Skeletal muscle cell (primary cell): Measurements from ENCODE around the gene AACS.
A peak's percentile ranks its signal among the peaks of the same experiment; 100 is the strongest.

Experiments
- DNase-seq: peaks from one replicate; pipeline ENCODE4 v3.0.0-alpha.2; 2010; ENCODE audit warnings: low read depth
- H3K4me3 ChIP-seq: 2 replicates; pipeline ENCODE4 v1.5.1; 2011; ENCODE audit warnings: low read depth, mild to moderate bottlenecking, control low read depth, low read length, moderate library complexity

AACS gene

GRCh38 chr12:125172231-125172850 is 107.1 kb downstream of the AACS start:
- no peak for DNase-seq
- H3K4me3 ChIP-seq, result no peak overlapping the region

DNA sequence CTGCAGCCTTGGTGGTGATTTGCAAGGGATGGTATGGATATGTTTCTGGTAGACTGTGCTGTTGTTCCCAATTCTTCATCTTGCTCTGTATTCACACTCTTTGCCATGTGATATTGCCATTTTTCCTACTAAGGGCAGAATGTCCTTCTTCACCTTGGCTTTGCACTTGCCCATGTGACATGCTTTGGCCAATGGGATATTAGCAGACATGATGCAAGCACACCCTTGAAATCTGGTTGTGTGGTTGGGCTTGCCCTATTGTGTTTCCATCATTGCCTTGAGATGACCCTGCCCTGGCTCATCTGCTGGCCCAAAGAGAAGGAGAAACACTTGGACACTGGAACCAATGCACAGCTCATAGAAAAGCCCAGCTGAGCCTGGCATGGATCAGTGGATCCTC is 110.3 kb downstream of the AACS start:
- DNase-seq, result no peak
- H3K4me3 ChIP-seq, result no peak overlapping the region

DNA sequence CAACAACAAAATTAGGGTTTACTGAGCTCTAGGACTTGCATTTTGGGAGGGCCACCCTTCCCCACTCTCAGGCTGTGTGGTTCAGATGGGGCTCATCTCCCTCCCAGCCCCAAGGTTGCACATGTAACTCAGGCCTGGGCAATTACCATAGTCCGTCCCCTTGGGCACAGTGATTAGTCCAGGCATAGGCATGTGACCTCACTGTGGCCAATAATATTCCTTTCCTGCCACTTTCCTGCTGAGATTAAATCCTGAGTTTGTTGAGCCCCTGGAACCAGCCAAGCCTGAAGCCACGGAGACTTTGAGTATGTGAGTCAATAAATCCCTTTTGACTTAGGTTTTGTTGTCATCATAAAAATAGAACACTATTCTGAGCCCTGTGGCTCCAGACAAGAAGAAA is 113.0 kb downstream of the AACS start:
- DNase-seq, result no peak
- no peak overlapping the region for H3K4me3 ChIP-seq

GRCh38 chr12:125180144-125180543 is 114.9 kb downstream of the AACS start:
- DNase-seq, result no peak
- no peak overlapping the region for H3K4me3 ChIP-seq

- no peak for DNase-seq
- no peak overlapping the region for H3K4me3 ChIP-seq
Observed at GRCh38 chr12:125181107-125181506, 115.9 kb downstream of the AACS start.

- DNase-seq, result peak; percentile 59
Observed at GRCh38 chr12:125183187-125184067, 118.2 kb downstream of the AACS start.

DNA sequence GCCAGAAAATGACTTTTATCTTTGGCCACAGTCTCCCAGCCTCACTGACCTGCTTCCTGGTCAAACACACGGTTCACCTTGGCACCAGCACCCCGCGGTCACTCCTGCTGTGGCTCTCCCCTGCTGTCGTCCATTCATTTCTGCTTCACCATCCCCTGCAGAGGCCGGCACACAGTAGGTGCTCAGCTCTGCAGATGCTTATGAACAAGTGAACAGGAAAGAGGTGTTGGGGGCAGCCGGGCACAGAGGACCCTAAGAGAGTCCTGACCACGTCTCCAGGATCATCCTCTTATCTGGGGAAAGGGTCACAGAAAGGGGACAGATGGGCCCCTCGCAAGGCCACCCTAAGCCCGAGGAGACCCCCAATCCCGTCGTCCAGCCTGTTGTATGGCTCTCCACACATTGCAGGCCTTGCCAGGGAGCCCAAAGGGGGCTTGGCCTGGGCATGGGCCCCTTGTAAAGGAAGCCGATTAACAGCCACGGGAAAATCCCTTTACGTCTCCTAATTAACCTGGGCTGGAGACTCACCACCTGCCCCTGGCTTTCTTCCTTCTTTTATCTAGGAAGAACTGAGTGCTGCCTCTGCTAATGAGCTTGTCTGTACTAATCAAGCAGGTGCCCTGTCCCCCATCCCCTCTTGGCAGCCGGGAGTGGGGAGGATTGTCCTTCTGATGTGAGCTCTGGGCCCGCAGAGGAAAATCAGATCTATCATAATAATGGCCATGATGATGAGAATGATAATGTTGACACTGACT is 119.2 kb downstream of the AACS start:
- no peak overlapping the region for H3K4me3 ChIP-seq
- no peak for DNase-seq

More at GRCh38 chr12:125183187-125184067, 118.2 kb downstream of the AACS start:
- H3K4me3 ChIP-seq, result no peak overlapping the region

DNA sequence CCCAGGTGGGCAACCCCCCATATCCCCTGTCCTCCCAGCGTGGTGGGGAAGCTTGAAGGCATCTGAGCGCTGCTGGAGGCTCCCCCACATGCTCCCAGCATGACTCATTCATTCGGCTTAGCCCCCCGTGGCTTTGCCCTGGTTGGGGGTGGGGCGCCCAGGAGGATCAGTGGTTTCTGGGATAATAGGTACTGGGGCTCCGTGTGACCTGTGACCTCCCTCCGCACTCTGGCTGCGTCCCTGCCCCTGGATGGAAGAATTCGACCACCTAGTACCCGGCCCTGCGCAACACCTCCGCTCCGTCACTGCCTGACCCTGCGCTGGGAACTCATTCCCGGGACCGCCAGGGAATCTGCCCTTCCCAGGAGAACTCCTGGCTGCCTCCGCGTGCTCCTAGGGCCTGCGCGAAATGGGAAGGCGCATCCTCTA is 120.1 kb downstream of the AACS start:
- no peak for DNase-seq
- peak overlapping the region; percentile 42 for H3K4me3 ChIP-seq

DNA sequence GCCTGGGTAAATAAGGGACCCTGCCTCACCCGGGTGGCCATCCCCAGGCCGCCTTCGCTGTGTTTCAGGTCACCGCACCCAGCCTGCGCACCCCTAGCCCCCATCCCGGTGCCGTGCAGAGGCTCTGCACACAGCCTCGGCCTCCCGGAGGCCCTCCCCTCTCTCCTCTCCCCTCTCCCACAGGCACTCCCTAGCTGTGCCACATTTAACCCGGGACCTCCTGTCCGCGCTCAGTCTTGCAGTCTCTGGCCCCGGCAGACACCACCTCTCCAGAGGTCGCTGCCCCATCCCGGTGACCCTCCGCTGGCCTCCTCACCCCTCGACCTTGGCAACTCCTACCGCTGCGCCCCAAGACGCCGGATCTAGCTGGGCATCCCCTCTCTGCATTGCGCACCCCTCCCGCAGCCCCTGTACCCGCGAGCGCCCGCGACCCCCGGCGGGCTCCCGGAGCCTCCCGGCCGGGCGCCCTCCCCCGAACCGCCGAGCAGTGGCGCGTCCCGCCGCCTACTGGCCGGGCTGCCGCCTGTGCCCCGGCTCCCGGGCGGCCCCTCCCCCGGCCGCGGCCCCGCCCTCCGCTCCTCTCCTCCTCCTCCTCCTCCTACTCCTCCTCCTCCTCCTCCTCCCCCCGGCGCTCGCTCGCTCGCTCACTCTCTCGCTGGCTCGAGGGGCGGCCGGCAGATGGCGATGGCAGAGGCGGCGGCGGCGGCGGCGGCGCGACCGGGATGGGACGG is 120.7 kb downstream of the AACS start, which contains the start of gene TMEM132B:
TMEM132B (plus strand) TSS at position 647 of the 731 bp plus-strand sequence.
- DNase-seq, result peak; percentile 34
- H3K4me3 ChIP-seq, result peak within 1 kb of the TSS; percentile 61

GRCh38 chr12:125186471-125187147 is 121.4 kb downstream of the AACS start:
- H3K4me3 ChIP-seq, result peak overlapping the region; percentile 61
- no peak for DNase-seq

DNA sequence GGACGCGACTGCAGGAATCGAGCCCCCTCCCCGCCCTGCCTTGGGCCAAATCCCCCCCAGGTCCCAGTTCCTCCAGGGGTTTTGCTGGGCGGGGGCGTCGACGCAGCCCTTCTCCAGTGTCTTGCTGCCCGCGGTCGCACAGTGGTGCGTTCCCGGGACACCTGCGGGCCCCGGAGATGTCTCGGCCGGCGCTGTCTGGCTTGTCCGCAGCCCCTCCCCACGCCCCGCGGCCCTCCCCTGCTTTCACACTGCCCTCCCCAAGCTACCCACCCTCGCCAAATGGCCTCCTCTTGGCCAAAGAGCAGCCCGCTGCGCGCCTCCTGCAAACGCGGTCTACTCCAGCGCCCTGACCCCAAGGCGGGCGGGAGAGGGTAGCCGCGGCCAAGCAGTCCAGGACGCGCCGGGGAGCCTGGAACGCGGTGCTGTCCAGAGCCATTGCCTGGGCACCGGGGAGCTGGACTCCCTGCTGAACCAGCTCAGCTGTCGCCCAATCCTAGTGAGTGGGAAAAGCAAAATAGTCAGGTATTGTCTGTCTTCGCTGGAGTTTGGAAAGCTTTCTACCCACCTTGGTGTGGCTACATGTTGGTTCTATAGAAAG is 122.0 kb downstream of the AACS start:
- no peak for DNase-seq
- peak overlapping the region; percentile 61 for H3K4me3 ChIP-seq

GRCh38 chr12:125187780-125188741 is 122.8 kb downstream of the AACS start:
- DNase-seq, result no peak
- H3K4me3 ChIP-seq, result peak overlapping the region; percentile 61

GRCh38 chr12:125189015-125189414 is 123.8 kb downstream of the AACS start:
- peak overlapping the region; percentile 24 for H3K4me3 ChIP-seq
- DNase-seq, result no peak

DNA sequence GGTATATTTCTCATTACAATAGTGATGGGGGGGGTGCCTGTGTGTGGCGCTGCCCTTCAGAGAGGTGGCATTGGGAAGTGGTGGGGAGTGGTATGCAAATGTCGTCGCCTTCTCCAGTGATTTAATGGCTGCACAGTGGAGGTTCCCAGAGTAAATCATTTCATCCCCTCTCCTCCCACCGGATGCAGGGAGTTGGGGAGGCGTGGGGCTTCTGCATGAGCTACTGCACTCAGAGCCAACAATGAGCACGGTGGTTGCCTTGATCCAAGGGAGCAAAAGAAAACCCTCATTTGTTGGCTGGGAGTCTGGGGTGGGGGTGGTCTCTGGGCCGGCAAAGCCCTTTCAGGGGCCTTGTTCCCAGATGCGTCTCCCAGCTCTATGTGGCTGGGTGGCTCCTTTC is 124.3 kb downstream of the AACS start:
- DNase-seq, result no peak
- H3K4me3 ChIP-seq, result no peak overlapping the region

GRCh38 chr12:125191361-125192087 is 126.3 kb downstream of the AACS start:
- no peak overlapping the region for H3K4me3 ChIP-seq
- no peak for DNase-seq

- DNase-seq, result no peak
- no peak overlapping the region for H3K4me3 ChIP-seq
Observed at GRCh38 chr12:125192690-125193221, 127.5 kb downstream of the AACS start.
